ENCODE results near the gene ZNF555.

DNA sequence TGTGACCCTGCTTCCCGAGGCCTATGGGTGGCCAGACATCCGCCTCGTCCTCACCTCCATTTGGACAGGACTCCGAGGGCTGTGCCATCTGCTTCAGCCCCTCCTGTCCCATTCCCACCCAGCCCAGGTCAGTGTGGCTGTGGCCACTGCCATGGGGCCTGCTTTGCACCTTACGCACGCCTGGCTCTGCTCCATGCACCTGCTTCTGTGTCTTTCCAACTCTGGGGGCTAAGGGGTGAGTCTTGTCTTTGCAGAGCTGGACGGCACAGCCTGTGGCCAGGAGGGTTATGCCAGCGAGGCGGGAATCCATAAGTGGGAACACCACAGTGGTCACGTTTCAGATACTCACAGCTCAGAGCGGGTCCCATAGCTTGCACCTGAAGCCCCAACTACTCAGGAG lies 26.8 kb upstream of the ZNF555 start:
- TF ChIP-seq, protein P1, sequence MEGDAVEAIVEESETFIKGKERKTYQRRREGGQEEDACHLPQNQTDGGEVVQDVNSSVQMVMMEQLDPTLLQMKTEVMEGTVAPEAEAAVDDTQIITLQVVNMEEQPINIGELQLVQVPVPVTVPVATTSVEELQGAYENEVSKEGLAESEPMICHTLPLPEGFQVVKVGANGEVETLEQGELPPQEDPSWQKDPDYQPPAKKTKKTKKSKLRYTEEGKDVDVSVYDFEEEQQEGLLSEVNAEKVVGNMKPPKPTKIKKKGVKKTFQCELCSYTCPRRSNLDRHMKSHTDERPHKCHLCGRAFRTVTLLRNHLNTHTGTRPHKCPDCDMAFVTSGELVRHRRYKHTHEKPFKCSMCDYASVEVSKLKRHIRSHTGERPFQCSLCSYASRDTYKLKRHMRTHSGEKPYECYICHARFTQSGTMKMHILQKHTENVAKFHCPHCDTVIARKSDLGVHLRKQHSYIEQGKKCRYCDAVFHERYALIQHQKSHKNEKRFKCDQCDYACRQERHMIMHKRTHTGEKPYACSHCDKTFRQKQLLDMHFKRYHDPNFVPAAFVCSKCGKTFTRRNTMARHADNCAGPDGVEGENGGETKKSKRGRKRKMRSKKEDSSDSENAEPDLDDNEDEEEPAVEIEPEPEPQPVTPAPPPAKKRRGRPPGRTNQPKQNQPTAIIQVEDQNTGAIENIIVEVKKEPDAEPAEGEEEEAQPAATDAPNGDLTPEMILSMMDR (conservative IDR thresholded peaks at IDR 0.05 in 1 of 2, IDR thresholded peaks at IDR 0.05 in 1 of 2; ENCODE audit: low read depth in 1 of 2, low read length in 2 of 2) = no peak
- TF ChIP-seq EZH2 (IDR thresholded peaks at IDR 0.05; ENCODE audit: low read length, missing control alignments) = no peak

Measured in fibroblast of lung (primary cell).